GM12864 (cell line): Measurements from ENCODE around the gene ZNF791.
A peak's percentile ranks its signal among the peaks of the same experiment; 100 is the strongest.

ENCODE experiments used
- DNase-seq: peaks from one replicate; pipeline ENCODE4 v3.0.0-alpha.2; 2011; ENCODE audit warnings: low read depth
- H3K4me3 ChIP-seq: 2 replicates; pipeline ENCODE4 v1.5.1; 2011; ENCODE audit warnings: mild to moderate bottlenecking, low read depth, low read length, control low read depth
- TF ChIP-seq, protein P1 (sequence below): IDR thresholded peaks from 2 replicates; pipeline ENCODE4 v1.5.1; 2011; ENCODE audit warnings: low read depth, mild to moderate bottlenecking, moderate library complexity, low read length, control low read depth, inconsistent platforms; ENCODE audit errors: missing control alignments

ZNF791 gene

DNA sequence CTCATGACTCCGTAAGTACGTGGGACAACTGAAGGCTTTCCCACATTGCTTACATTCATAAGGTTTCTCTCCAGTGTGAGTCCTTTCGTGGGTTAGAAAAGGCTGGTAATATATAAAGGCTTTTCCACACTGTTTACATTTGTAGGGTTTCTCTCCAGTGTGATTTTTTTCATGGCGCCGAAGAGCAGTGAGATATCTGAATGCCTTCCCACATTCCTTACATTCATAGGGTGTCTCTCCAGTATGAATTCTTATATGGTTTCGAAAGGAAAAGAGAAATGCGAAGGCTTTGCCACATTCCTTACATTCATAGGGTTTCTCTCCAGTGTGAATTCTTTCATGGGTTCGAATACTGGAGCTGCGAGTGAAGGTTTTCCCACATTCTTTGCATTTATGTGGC lies 29.6 kb upstream of the ZNF791 start:
- H3K4me3 ChIP-seq, result no peak overlapping the region
- no peak for DNase-seq
- TF ChIP-seq, protein P1, sequence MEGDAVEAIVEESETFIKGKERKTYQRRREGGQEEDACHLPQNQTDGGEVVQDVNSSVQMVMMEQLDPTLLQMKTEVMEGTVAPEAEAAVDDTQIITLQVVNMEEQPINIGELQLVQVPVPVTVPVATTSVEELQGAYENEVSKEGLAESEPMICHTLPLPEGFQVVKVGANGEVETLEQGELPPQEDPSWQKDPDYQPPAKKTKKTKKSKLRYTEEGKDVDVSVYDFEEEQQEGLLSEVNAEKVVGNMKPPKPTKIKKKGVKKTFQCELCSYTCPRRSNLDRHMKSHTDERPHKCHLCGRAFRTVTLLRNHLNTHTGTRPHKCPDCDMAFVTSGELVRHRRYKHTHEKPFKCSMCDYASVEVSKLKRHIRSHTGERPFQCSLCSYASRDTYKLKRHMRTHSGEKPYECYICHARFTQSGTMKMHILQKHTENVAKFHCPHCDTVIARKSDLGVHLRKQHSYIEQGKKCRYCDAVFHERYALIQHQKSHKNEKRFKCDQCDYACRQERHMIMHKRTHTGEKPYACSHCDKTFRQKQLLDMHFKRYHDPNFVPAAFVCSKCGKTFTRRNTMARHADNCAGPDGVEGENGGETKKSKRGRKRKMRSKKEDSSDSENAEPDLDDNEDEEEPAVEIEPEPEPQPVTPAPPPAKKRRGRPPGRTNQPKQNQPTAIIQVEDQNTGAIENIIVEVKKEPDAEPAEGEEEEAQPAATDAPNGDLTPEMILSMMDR, result no peak

DNA sequence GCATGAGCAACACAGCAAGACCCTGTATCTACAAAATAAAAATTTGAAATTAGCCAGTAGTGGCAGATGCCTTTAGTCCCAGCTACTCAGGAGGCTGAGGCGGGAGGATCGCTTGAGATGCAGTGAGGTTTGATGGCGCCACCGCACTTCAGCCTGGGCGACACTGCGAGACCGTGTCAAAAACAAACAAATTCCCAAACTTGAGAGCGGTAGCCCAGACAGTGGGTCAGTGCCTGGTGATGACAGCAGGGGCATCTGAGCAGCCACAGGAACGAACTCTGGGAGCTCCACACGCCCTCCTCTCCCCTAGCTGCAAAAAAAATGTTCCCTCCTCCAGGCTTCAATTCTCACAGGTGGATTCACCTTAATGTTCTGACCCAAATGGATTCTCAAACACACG lies 14.2 kb upstream of the ZNF791 start:
- H3K4me3 ChIP-seq, result no peak overlapping the region
- DNase-seq, result no peak
- TF ChIP-seq, protein P1, result no peak

DNA sequence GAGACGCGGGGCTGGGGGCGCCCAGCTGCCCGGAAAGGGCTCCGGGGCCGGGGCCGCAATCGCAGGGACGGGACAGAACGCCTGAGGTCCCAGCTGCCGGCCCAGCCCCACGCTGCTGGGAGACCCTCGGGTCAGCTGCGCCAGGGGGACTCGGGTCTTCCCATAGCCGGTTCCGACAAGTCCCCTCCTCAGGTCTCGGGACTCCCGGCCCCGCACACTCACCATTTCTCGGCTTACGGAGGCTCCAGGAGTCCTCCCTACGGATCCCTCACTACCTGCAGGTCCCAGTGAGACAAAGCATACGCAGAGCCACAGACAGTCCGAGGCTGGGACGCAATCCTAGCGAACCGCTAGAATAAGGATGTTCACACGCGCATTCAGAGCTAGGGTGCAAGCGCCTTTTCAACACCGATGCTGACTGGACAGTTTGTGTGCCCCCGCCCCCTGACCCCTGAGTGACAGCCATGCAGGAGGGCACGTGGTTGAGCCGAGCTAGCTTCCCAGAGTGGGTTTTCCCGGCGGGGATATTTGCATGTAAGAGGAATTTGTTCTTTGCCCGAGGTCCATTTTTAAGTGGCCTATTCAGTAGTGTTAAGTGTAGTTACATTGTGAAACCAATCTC lies 13.7 kb upstream of the ZNF791 start:
- H3K4me3 ChIP-seq, result no peak overlapping the region
- no peak for DNase-seq
- TF ChIP-seq, protein P1, result no peak

DNA sequence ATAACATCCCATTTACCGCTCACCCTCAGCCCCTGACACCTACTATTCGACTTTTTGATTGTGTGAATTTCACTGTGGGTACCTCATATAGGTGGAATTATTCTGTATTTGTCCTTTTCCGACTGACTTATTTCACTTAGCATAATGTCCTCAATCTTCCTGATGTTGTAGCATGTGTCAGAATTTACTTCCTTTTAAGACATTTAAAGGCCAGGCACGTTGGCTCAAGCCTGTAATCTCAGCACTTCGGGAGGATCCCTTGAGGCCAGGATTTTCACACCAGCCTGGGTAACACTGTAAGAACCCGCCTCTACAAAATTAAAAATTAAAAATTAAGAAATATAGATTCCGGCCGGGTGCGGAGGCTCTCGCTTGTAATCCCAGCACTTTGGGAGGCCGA lies 13.1 kb upstream of the ZNF791 start:
- no peak for DNase-seq
- TF ChIP-seq, protein P1, result no peak
- H3K4me3 ChIP-seq, result no peak overlapping the region

DNA sequence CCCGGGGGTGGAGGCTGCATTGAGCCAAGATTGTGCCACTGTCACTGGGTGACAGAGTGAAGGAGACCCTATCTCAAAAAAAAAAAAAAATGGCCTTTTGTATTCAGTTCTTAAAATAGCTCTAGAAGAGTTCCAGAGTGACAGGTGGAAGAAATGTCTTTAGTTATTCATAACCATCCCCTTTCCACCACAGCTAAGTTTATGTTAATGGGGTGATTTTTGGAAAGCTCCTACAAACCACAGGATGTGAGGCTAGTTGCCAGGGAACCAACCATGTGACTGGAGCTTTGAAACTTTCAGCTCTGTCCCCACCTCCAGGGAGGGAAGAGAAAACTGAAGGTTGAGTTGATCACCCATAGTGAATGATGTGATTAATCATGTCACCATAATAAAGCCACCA lies 7.0 kb upstream of the ZNF791 start:
- no peak overlapping the region for H3K4me3 ChIP-seq
- TF ChIP-seq, protein P1, result no peak

DNA sequence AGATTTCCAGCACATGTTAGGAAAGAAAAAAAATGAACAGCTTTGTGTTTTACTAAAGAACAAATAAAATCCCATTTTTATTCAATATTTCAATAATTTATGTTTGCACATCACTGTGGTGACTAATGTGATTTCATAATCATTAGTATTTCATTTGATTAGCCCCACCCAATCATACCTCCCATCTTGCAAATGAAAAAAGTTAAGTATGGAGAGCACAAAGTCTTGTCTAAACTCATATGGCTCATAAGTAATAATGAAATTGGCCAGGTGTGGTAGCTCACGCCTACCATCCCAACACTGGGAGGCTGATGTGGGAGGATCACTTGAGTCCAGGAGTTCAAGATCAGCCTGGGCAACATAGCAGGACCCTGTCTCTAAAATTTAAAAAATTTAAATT lies 3.9 kb upstream of the ZNF791 start:
- TF ChIP-seq, protein P1, result no peak
- no peak overlapping the region for H3K4me3 ChIP-seq

More for the DNA sequence above, 7.0 kb upstream of the ZNF791 start:
- peak; percentile 47 for DNase-seq

DNA sequence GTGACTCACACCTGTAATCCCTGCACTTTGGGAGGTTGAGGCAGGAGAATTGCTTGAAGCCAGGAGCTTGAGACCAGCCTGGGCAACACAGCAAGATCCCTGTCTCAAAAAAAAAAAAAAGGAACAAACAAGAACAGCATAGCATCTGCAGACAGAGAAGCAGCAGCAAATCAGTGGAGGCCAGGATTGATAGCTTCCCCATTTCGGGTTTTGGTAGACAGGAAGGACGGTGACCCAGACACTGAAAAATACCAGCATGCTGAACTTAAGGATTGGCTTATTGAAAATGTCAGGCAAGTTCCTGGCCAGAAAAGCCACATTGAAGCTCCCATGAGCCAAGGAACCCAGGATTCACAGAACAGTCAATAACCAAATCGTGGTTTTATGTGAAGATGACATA lies 3.1 kb upstream of the ZNF791 start:
- TF ChIP-seq, protein P1, result no peak
- no peak overlapping the region for H3K4me3 ChIP-seq
- DNase-seq, result no peak

More for the DNA sequence above, 3.9 kb upstream of the ZNF791 start:
- DNase-seq, result no peak
